NB4 (cell line): ENCODE data around the gene ARFRP1.

ENCODE experiments used
- MYC ChIP-seq: IDR thresholded peaks from 2 replicates; pipeline ENCODE4 v1.6.1; 2011; ENCODE audit warnings: low read depth, low read length
- POLR2A ChIP-seq: IDR thresholded peaks from 2 replicates; pipeline ENCODE4 v1.6.1; 2011; ENCODE audit warnings: mild to moderate bottlenecking; ENCODE audit not compliant: insufficient read length; ENCODE audit errors: extremely low read depth

DNA sequence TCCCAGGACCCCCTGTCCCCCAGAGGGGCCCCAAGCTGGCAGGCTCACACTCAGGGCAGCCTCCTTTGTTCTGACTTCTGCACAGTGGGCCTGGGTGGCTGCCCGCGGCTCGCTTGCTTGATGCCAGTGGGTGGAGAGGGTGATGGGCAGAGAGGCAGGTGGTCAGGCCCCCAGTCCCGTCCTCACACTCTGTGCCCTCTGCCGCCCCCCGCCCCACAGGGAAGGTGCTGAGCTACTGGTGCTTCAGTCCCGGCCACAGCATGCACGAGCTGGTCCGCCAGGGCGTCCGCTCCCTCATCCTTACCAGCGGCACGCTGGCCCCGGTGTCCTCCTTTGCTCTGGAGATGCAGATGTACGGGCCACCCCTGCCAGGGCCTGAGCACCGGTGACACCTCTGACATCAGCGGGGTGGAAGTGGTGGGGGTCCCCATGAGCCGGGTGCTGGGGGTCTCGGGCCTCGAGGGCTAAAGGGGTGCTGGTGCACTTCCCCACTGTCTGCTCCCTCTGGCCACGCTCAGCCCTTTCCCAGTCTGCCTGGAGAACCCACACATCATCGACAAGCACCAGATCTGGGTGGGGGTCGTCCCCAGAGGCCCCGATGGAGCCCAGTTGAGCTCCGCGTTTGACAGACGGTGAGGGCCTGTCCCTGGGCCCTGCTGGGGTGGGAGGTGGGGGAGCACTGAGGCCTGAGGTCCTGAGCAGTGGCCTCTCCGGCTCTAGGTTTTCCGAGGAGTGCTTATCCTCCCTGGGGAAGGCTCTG lies 20.2 kb downstream of the ARFRP1 start:
- no peak for TF ChIP-seq MYC
- no peak for TF ChIP-seq POLR2A
